K562 (cell line): Measurements from ENCODE around the gene CADPS2. TPM values are rescaled to one million over a fixed set of nuclear protein-coding genes. Genes with fewer than 3 reads are reported as not detected.

Experiments
- ATAC-seq: fragments of 200-7000 bp; cut with Tn5 transposase; 3 replicates; pipeline ENCODE4 v1.9.1; 2020; ENCODE audit warnings: moderate library complexity
- BruUV-seq: library from RNA; stranded (reverse); fragments of 400-500 nt; replicated peaks from 2 replicates; lab custom pipeline; 2021; lab: Mats Ljungman, UMichigan
- CTCF ChIA-PET: fragments of 300-600 bp; formaldehyde crosslinking; extraction: SDS; loops from one replicate; lab custom pipeline; 2021; ENCODE audit warnings: low intra/inter-chr PET ratio; lab: Yijun Ruan, JAX
- POLR2A ChIA-PET: fragments of 300-600, 350-650 bp; sonication (Branson Sonifier 250); formaldehyde crosslinking; extraction: SDS; loops from one replicate; lab custom pipeline; 2021; ENCODE audit warnings: antibody characterized with exemption, inconsistent platforms; lab: Yijun Ruan, JAX
- DNase-seq, 4 experiments: peaks; one replicate each; pipeline versions ENCODE4 v3.0.0 to v3.0.0-alpha.2; 2011 to 2018; ENCODE audit warnings: low spot score in 3 of 4, mixed read lengths in 3 of 4; ENCODE audit errors: extremely low read depth in 1 of 4
- FAIRE-seq: peaks from 2 replicates; lab custom pipeline; 2011; peaks lifted over from hg19 to GRCh38; lab: Jason Lieb, UNC
- H2AFZ ChIP-seq: 2 replicates; pipeline ENCODE4 v1.6.0; 2011; ENCODE audit warnings: low read depth, low read length, control low read depth, inconsistent platforms
- H3K27ac ChIP-seq: fragments of 200-600 bp; 3 replicates; pipeline ENCODE4 v1.8.0; 2011; ENCODE audit warnings: low read depth, mild to moderate bottlenecking, control low read depth, inconsistent platforms, low read length, moderate library complexity, mixed read lengths; ENCODE audit errors: extremely low read depth
- H3K27me3 ChIP-seq, 2 experiments: fragments of 300-600 bp in 1 of 2; 2 replicates in 1 of 2; 3 replicates in 1 of 2; pipeline versions ENCODE4 v1.6.0 to v1.8.0; 2011; ENCODE audit warnings: inconsistent platforms in 2 of 2, low read length in 2 of 2, mild to moderate bottlenecking in 1 of 2, mixed read lengths in 1 of 2, moderate library complexity in 1 of 2; ENCODE audit not compliant: control insufficient read depth in 2 of 2, insufficient read depth in 2 of 2
- H3K36me3 ChIP-seq: fragments of 300-600 bp; 3 replicates; pipeline ENCODE4 v1.8.0; 2011; ENCODE audit warnings: mild to moderate bottlenecking, low read length, inconsistent platforms; ENCODE audit not compliant: control insufficient read depth, insufficient read depth
- H3K4me1 ChIP-seq, 2 experiments: fragments of 200-600 bp in 1 of 2; replicated peaks in 1 of 2; 2 replicates in 1 of 2; 3 replicates in 1 of 2; pipeline versions ENCODE4 v1.5.1 to v1.8.0; 2011; ENCODE audit warnings: inconsistent platforms in 2 of 2, low read length in 2 of 2, mild to moderate bottlenecking in 1 of 2, mixed read lengths in 1 of 2, moderate library complexity in 1 of 2; ENCODE audit not compliant: control insufficient read depth in 2 of 2, insufficient read depth in 2 of 2
- H3K4me2 ChIP-seq: 2 replicates; pipeline ENCODE4 v1.6.1; 2011; ENCODE audit warnings: low read length, control low read depth, inconsistent platforms, mixed read lengths; ENCODE audit not compliant: insufficient read depth
- H3K4me3 ChIP-seq: fragments of 200-600 bp; sonication (generic), shearing (Covaris generic); 2 replicates; pipeline ENCODE4 v1.5.1; 2016; ENCODE audit warnings: control low read depth, inconsistent platforms
- H3K79me2 ChIP-seq: fragments of 200-600 bp; 3 replicates; pipeline ENCODE4 v1.8.0; 2011; ENCODE audit warnings: low read length, inconsistent platforms; ENCODE audit not compliant: control insufficient read depth, insufficient read depth
- H3K9ac ChIP-seq, 2 experiments: 2 replicates each; pipeline versions ENCODE4 v1.6.0 to v1.6.1; 2011; ENCODE audit warnings: low read depth in 2 of 2, low read length in 2 of 2, control low read depth in 1 of 2, inconsistent platforms in 1 of 2, mild to moderate bottlenecking in 1 of 2, mixed read lengths in 1 of 2; ENCODE audit not compliant: insufficient read depth in 1 of 2
- H3K9me1 ChIP-seq: one replicate; pipeline ENCODE4 v1.6.0; 2011; ENCODE audit warnings: inconsistent platforms, mild to moderate bottlenecking, low read length, moderate library complexity; ENCODE audit not compliant: control insufficient read depth, insufficient read depth
- H3K9me3 ChIP-seq: replicated peaks from 2 replicates; pipeline ENCODE4 v1.5.1; 2011; ENCODE audit warnings: low read depth, low read length, inconsistent platforms; ENCODE audit not compliant: control insufficient read depth, insufficient read depth
- H4K20me1 ChIP-seq: replicated peaks from 2 replicates; pipeline ENCODE4 v1.6.1; 2011; ENCODE audit warnings: low read length, inconsistent platforms, mixed read lengths; ENCODE audit not compliant: control insufficient read depth, insufficient read depth
- BRF1 ChIP-seq: IDR thresholded peaks from 3 replicates; pipeline ENCODE4 v1.6.1; 2011; ENCODE audit warnings: borderline replicate concordance, mild to moderate bottlenecking; ENCODE audit not compliant: insufficient read length; ENCODE audit errors: extremely low read depth
- FOXJ3 ChIP-seq: sonication (generic); formaldehyde crosslinking; IDR thresholded peaks from 2 replicates; pipeline ENCODE4 v1.4.0; 2020; ENCODE audit warnings: mild to moderate bottlenecking, missing genetic modification reagents
- GTF2B ChIP-seq: IDR thresholded peaks from 2 replicates; pipeline ENCODE4 v1.6.1; 2011; ENCODE audit not compliant: insufficient read length; ENCODE audit errors: extremely low read depth
- HINFP ChIP-seq: fragments of 450-650 bp; conservative IDR thresholded peaks from 2 replicates; pipeline ENCODE4 v1.6.1; 2016; ENCODE audit warnings: missing genetic modification characterization, low read depth, mild to moderate bottlenecking, control low read depth, missing compliant biosample characterization
- KAT8 ChIP-seq: fragments of 450-650 bp; IDR thresholded peaks from 2 replicates; pipeline ENCODE4 v1.6.1; 2016; ENCODE audit warnings: low read depth, mild to moderate bottlenecking
- MAFK ChIP-seq: IDR thresholded peaks from 2 replicates; pipeline ENCODE4 v1.6.1; 2011; ENCODE audit warnings: low read length, improper control_type of control experiment
- MEIS2 ChIP-seq: fragments of 450-650 bp; IDR thresholded peaks from 2 replicates; pipeline ENCODE4 v1.6.1; 2014; ENCODE audit warnings: mild to moderate bottlenecking; ENCODE audit not compliant: partially characterized antibody
- PPARD ChIP-seq: fragments of 250-450 bp; sonication (Bioruptor Pico); IDR thresholded peaks from 2 replicates; pipeline ENCODE4 v1.8.0; 2022; ENCODE audit warnings: inconsistent platforms, mild to moderate bottlenecking, moderate library complexity
- RAD51 ChIP-seq: fragments of 450-650 bp; IDR thresholded peaks from 2 replicates; pipeline ENCODE4 v1.7.1; 2016; ENCODE audit warnings: low read depth, mild to moderate bottlenecking, borderline replicate concordance
- RBM39 ChIP-seq: fragments of 200-400 bp; formaldehyde crosslinking; optimal IDR thresholded peaks from 2 replicates; pipeline ENCODE3; 2018; ENCODE audit warnings: low read depth, low read length
- SFPQ ChIP-seq: fragments of 200-400 bp; formaldehyde crosslinking; IDR thresholded peaks from 2 replicates; pipeline ENCODE4 v1.6.1; 2017; ENCODE audit warnings: mild to moderate bottlenecking, low read depth, low read length, moderate library complexity
- SNAPC5 ChIP-seq: fragments of 250-450 bp; sonication (Bioruptor Pico); IDR thresholded peaks from 2 replicates; pipeline ENCODE4 v1.8.0; 2021; ENCODE audit warnings: moderate library complexity, mild to moderate bottlenecking, inconsistent platforms
- SRSF3 ChIP-seq: fragments of 200-400 bp; formaldehyde crosslinking; IDR thresholded peaks from 2 replicates; pipeline ENCODE4 v1.6.1; 2016; ENCODE audit warnings: mild to moderate bottlenecking, low read length, moderate library complexity; ENCODE audit not compliant: insufficient read depth
- THAP12 ChIP-seq: fragments of 250-450 bp; sonication (Bioruptor Pico); IDR thresholded peaks from 2 replicates; pipeline ENCODE4 v1.9.0; 2021; ENCODE audit warnings: mild to moderate bottlenecking, inconsistent platforms
- THRAP3 ChIP-seq: fragments of 450-650 bp; IDR thresholded peaks from 2 replicates; pipeline ENCODE4 v1.6.1; 2016; ENCODE audit warnings: mild to moderate bottlenecking, inconsistent platforms, borderline replicate concordance
- YBX1 ChIP-seq: fragments of 450-650 bp; IDR thresholded peaks from 2 replicates; pipeline ENCODE4 v1.7.1; 2016; ENCODE audit warnings: mild to moderate bottlenecking
- ZNF41 ChIP-seq: fragments of 250-450 bp; sonication (Bioruptor Pico); conservative IDR thresholded peaks from 2 replicates; pipeline ENCODE4 v1.4.0; 2020; ENCODE audit warnings: mild to moderate bottlenecking
- ZNF561 ChIP-seq: fragments of 450-650 bp; formaldehyde crosslinking; conservative IDR thresholded peaks from 2 replicates; pipeline ENCODE4 v1.4.0; 2020; ENCODE audit warnings: mild to moderate bottlenecking, moderate library complexity
- WGBS: fragments of 100-300 bp; shearing (Covaris generic); methylation state at CpG from one replicate; pipeline ENCODE4 v1.1.6; 2016; ENCODE audit warnings: low coverage, mixed read lengths; ENCODE audit not compliant: insufficient coverage; ENCODE audit errors: missing lambda C conversion rate; 5-methylcytosine and 5-hydroxymethylcytosine counted together
- in situ Hi-C: fragments of 300-500 bp; cut with MboI; formaldehyde crosslinking; loops from 4 replicates; pipeline ENCODE4 v1.15.0; 2018; ENCODE audit warnings: inconsistent platforms, mixed read lengths
- intact Hi-C: fragments of 100-400 bp; cut with micrococcal nuclease; formaldehyde crosslinking; loops from 2 replicates; pipeline ENCODE4 v1.14.2; 2022
- polyA plus RNA-seq, 8 experiments: library from polyadenylated mRNA; depleted of rRNA in 4 of 8; stranded (reverse) in 5 of 8; unstranded in 3 of 8; fragments of >200 nt; fragmentation: Nextera tagmentation in 2 of 8; fragmentation: Illumina TruSeq in 1 of 8; extraction: Ambion mirVana in 2 of 8; extraction: Trizol in 1 of 8; gene quantifications; 2 replicates each; pipeline versions ENCODE4 v1.2.1 to v1.2.3, GENCODE V29; 2011 to 2014; ENCODE audit warnings: inconsistent platforms in 1 of 8, missing spikeins in 1 of 8
- total RNA-seq, 7 experiments: library from RNA; depleted of rRNA in 6 of 7; stranded (reverse); fragments of >200 nt in 6 of 7; fragmentation: Illumina TruSeq in 2 of 7; extraction: Trizol in 2 of 7; gene quantifications; 2 replicates each; pipeline versions ENCODE4 v1.2.1 to v1.2.3, GENCODE V29; 2011 to 2021; ENCODE audit warnings: low replicate concordance in 1 of 7

The CADPS2 gene
- total and polyA plus RNA-seq, 9 of the 15 experiments (the other 6 are each of a cell fraction or from before 2014, with no cell fraction given): 0.03 to 0.14 (median 0.04) TPM; not detected in 1

- ATAC-seq (no peak), DNase-seq (no peak), FAIRE-seq (no peak)
- H2AFZ ChIP-seq: no peak overlapping the region
- H3K79me2 ChIP-seq: no peaks in the 10 kb centered on the region
- in situ Hi-C loops: no loop called here
- BruUV-seq: no TSS peak
- no peaks in the 10 kb centered on the region for H3K9me3 ChIP-seq
- no peaks in the 10 kb centered on the region for H3K27me3 ChIP-seq
- H4K20me1 ChIP-seq: no peaks in the 10 kb centered on the region
- intact Hi-C loops: no loop called here
- CTCF ChIA-PET: no interaction called here
- no peak overlapping the region for H3K27ac ChIP-seq
- POLR2A ChIA-PET: no interaction called here
- 0% methylated on average over 1 of the region's 1 CpG for WGBS
- no peak overlapping the region for H3K4me3 ChIP-seq
- H3K4me1 ChIP-seq: no peaks in the 10 kb centered on the region
- H3K9ac ChIP-seq: no peak overlapping the region
- H3K4me2 ChIP-seq: no peak overlapping the region
- no peaks in the 10 kb centered on the region for H3K9me1 ChIP-seq
- no peaks in the 10 kb centered on the region for H3K36me3 ChIP-seq
- TF ChIP-seq THRAP3: no peak
- TF ChIP-seq RAD51: no peak
- TF ChIP-seq SNAPC5 (CRISPR knock-in tag): no peak
- TF ChIP-seq FOXJ3: no peak
- TF ChIP-seq HINFP (tag): no peak
- no peak for TF ChIP-seq GTF2B
- TF ChIP-seq YBX1: no peak
- no peak for TF ChIP-seq PPARD (CRISPR knock-in tag)
- no peak for TF ChIP-seq THAP12 (CRISPR knock-in tag)
- no peak for TF ChIP-seq ZNF41 (CRISPR knock-in tag)
- TF ChIP-seq MEIS2: no peak
- TF ChIP-seq BRF1: no peak
- TF ChIP-seq KAT8: no peak
- TF ChIP-seq ZNF561 (CRISPR knock-in tag): no peak
- no peak for TF ChIP-seq SFPQ
- no peak for TF ChIP-seq MAFK
- TF ChIP-seq RBM39: no peak
- TF ChIP-seq SRSF3: no peak
Observed at GRCh38 chr7:122413339-122413738, 472.9 kb downstream of the CADPS2 start.
